Fibroblast of mammary gland (primary cell): Measurements from ENCODE around the gene CCNG2.

Experiments
- DNase-seq: peaks from one replicate; pipeline ENCODE4 v3.0.0-alpha.2; 2010; ENCODE audit warnings: low read depth
- H3K4me3 ChIP-seq: 2 replicates; pipeline ENCODE4 v1.5.1; 2011; ENCODE audit warnings: low read depth, mild to moderate bottlenecking, low read length, moderate library complexity; ENCODE audit not compliant: control insufficient read depth
- CTCF ChIP-seq: conservative IDR thresholded peaks from 2 replicates; pipeline ENCODE4 v1.5.1; 2011; ENCODE audit warnings: low read depth, low read length, inconsistent platforms; ENCODE audit not compliant: control insufficient read depth, insufficient read depth

The CCNG2 gene

GRCh38 chr4:77156912-77157858, at the start of gene CCNG2:
TSS of gene CCNG2 (plus strand) at chr4:77157207. CDS start at chr4:77158533, 1,326 bp downstream.
- no peak for TF ChIP-seq CTCF
- peak within 1 kb of the TSS; percentile 90 for H3K4me3 ChIP-seq

GRCh38 chr4:77110730-77111129, 46.3 kb upstream of the CCNG2 start:
- DNase-seq: no peak
- no peak for TF ChIP-seq CTCF
- H3K4me3 ChIP-seq: no peak overlapping the region

More at GRCh38 chr4:77156912-77157858, at the start of gene CCNG2:
- DNase-seq: peak; percentile 92

GRCh38 chr4:77113069-77113468, 43.9 kb upstream of the CCNG2 start:
- TF ChIP-seq CTCF: no peak
- DNase-seq: no peak
- H3K4me3 ChIP-seq: no peak overlapping the region

- H3K4me3 ChIP-seq: no peak overlapping the region
- no peak for TF ChIP-seq CTCF
- DNase-seq: no peak
Observed at GRCh38 chr4:77117721-77118120, 39.3 kb upstream of the CCNG2 start.

GRCh38 chr4:77120886-77121508, 36.0 kb upstream of the CCNG2 start:
- TF ChIP-seq CTCF: peak; percentile 13
- H3K4me3 ChIP-seq: no peak overlapping the region
- DNase-seq: peak; percentile 21

GRCh38 chr4:77121736-77122240, 35.2 kb upstream of the CCNG2 start:
- TF ChIP-seq CTCF: no peak
- DNase-seq: no peak
- no peak overlapping the region for H3K4me3 ChIP-seq
